GM23338 (cell line): Measurements from ENCODE around the gene RAP1A. TPM values are rescaled to one million over a fixed set of nuclear protein-coding genes. Genes with fewer than 3 reads are reported as not detected.

Source experiments
- CREB1 ChIP-seq: fragments of 250-450 bp; sonication (Bioruptor Pico); IDR thresholded peaks from 2 replicates; pipeline ENCODE4 v1.5.0; 2020; ENCODE audit warnings: low read depth, mild to moderate bottlenecking, moderate library complexity
- EZH2 ChIP-seq: fragments of 200-600 bp; sonication (generic); IDR thresholded peaks from one replicate; pipeline ENCODE4 v1.8.0; 2017; ENCODE audit warnings: antibody characterized with exemption, mild to moderate bottlenecking, low read depth; ENCODE audit not compliant: unreplicated experiment
- JUNB ChIP-seq: IDR thresholded peaks from one replicate; pipeline ENCODE4 v1.6.1; 2016; ENCODE audit warnings: antibody characterized with exemption; ENCODE audit not compliant: unreplicated experiment
- NANOG ChIP-seq: IDR thresholded peaks from 2 replicates; pipeline ENCODE4 v1.6.1; 2016; ENCODE audit warnings: antibody characterized with exemption, borderline replicate concordance
- POLR2AphosphoS5 ChIP-seq: IDR thresholded peaks from 2 replicates; pipeline ENCODE4 v1.6.1; 2016; ENCODE audit warnings: antibody characterized with exemption, low read depth
- STAT1 ChIP-seq: IDR thresholded peaks from one replicate; pipeline ENCODE4 v1.6.1; 2016; ENCODE audit warnings: antibody characterized with exemption; ENCODE audit not compliant: unreplicated experiment
- ZNF114 ChIP-seq: fragments of 250-450 bp; sonication (Bioruptor Pico); IDR thresholded peaks from 2 replicates; pipeline ENCODE4 v1.5.0; 2020; ENCODE audit warnings: mild to moderate bottlenecking, moderate library complexity
- ZNF331 ChIP-seq: fragments of 250-450 bp; sonication (Bioruptor Pico); IDR thresholded peaks from 2 replicates; pipeline ENCODE4 v1.5.0; 2020; ENCODE audit warnings: low read depth, mild to moderate bottlenecking, moderate library complexity
- polyA plus RNA-seq: library from polyadenylated mRNA; unstranded; fragments of >200 nt; fragmentation: Nextera tagmentation; extraction: Ambion mirVana; gene quantifications from 2 replicates; pipeline ENCODE4 v1.2.1, GENCODE V29; 2016
- total RNA-seq: library from RNA; depleted of rRNA; stranded (reverse); fragments of >200 nt; shearing (Covaris generic); gene quantifications from 2 replicates; pipeline ENCODE4 v1.2.3, GENCODE V29; 2014
- TF ChIP-seq, protein P1 (sequence below): fragments of 250-450 bp; sonication (Bioruptor Pico); IDR thresholded peaks from 2 replicates; pipeline ENCODE4 v1.5.0; 2020; ENCODE audit warnings: mild to moderate bottlenecking, moderate library complexity
- TF ChIP-seq, protein P2 (sequence below), 2 experiments: fragments of 200-600 bp in 1 of 2; sonication (generic) in 1 of 2; conservative IDR thresholded peaks; 2 replicates each; pipeline versions ENCODE4 v1.5.1 to v1.6.1; 2016 to 2017; ENCODE audit warnings: antibody characterized with exemption in 2 of 2, low read depth in 2 of 2, mild to moderate bottlenecking in 2 of 2, moderate library complexity in 1 of 2
- TF ChIP-seq, protein P3 (sequence below): IDR thresholded peaks from 2 replicates; pipeline ENCODE4 v1.6.1; 2016; ENCODE audit warnings: antibody characterized with exemption

Gene RAP1A
- total and polyA plus RNA-seq, 2 experiments from 2014 or later, result 16.2 to 23.0 TPM

DNA sequence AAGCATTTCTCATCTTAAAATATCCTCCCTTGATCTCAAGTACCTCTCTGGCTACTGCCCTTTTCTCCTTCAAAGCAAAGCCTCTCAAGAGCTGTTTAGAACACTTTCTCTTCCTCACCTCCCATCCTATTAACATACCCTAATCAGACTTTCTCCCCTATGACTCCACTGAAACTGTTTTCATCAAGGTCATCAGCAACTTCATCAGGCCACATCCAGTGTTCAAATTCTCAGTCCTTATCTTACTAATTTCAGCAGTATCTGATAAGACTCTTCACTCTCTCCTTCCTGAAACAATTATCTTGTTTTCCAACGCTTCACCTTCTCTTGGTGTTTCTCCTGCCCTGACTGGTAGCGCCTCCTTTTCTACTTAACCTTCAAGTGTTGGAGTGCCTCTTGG lies 1.5 kb upstream of the RAP1A start (continued):
- TF ChIP-seq, protein P1, sequence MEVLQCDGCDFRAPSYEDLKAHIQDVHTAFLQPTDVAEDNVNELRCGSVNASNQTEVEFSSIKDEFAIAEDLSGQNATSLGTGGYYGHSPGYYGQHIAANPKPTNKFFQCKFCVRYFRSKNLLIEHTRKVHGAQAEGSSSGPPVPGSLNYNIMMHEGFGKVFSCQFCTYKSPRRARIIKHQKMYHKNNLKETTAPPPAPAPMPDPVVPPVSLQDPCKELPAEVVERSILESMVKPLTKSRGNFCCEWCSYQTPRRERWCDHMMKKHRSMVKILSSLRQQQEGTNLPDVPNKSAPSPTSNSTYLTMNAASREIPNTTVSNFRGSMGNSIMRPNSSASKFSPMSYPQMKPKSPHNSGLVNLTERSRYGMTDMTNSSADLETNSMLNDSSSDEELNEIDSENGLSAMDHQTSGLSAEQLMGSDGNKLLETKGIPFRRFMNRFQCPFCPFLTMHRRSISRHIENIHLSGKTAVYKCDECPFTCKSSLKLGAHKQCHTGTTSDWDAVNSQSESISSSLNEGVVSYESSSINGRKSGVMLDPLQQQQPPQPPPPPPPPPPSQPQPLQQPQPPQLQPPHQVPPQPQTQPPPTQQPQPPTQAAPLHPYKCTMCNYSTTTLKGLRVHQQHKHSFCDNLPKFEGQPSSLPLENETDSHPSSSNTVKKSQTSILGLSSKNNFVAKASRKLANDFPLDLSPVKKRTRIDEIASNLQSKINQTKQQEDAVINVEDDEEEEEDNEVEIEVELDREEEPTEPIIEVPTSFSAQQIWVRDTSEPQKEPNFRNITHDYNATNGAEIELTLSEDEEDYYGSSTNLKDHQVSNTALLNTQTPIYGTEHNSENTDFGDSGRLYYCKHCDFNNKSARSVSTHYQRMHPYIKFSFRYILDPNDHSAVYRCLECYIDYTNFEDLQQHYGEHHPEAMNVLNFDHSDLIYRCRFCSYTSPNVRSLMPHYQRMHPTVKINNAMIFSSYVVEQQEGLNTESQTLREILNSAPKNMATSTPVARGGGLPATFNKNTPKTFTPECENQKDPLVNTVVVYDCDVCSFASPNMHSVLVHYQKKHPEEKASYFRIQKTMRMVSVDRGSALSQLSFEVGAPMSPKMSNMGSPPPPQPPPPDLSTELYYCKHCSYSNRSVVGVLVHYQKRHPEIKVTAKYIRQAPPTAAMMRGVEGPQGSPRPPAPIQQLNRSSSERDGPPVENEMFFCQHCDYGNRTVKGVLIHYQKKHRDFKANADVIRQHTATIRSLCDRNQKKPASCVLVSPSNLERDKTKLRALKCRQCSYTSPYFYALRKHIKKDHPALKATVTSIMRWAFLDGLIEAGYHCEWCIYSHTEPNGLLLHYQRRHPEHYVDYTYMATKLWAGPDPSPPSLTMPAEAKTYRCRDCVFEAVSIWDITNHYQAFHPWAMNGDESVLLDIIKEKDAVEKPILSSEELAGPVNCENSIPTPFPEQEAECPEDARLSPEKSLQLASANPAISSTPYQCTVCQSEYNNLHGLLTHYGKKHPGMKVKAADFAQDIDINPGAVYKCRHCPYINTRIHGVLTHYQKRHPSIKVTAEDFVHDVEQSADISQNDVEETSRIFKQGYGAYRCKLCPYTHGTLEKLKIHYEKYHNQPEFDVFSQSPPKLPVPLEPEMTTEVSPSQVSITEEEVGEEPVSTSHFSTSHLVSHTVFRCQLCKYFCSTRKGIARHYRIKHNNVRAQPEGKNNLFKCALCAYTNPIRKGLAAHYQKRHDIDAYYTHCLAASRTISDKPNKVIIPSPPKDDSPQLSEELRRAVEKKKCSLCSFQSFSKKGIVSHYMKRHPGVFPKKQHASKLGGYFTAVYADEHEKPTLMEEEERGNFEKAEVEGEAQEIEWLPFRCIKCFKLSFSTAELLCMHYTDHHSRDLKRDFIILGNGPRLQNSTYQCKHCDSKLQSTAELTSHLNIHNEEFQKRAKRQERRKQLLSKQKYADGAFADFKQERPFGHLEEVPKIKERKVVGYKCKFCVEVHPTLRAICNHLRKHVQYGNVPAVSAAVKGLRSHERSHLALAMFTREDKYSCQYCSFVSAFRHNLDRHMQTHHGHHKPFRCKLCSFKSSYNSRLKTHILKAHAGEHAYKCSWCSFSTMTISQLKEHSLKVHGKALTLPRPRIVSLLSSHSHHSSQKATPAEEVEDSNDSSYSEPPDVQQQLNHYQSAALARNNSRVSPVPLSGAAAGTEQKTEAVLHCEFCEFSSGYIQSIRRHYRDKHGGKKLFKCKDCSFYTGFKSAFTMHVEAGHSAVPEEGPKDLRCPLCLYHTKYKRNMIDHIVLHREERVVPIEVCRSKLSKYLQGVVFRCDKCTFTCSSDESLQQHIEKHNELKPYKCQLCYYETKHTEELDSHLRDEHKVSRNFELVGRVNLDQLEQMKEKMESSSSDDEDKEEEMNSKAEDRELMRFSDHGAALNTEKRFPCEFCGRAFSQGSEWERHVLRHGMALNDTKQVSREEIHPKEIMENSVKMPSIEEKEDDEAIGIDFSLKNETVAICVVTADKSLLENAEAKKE, result no peak
- no peak for TF ChIP-seq ZNF331 (CRISPR knock-in tag)
- no peak for TF ChIP-seq EZH2
- TF ChIP-seq JUNB, result no peak
- no peak for TF ChIP-seq POLR2AphosphoS5
- TF ChIP-seq NANOG, result no peak
- no peak for TF ChIP-seq ZNF114 (CRISPR knock-in tag)
- no peak for TF ChIP-seq CREB1 (CRISPR knock-in tag)
- TF ChIP-seq, protein P2, sequence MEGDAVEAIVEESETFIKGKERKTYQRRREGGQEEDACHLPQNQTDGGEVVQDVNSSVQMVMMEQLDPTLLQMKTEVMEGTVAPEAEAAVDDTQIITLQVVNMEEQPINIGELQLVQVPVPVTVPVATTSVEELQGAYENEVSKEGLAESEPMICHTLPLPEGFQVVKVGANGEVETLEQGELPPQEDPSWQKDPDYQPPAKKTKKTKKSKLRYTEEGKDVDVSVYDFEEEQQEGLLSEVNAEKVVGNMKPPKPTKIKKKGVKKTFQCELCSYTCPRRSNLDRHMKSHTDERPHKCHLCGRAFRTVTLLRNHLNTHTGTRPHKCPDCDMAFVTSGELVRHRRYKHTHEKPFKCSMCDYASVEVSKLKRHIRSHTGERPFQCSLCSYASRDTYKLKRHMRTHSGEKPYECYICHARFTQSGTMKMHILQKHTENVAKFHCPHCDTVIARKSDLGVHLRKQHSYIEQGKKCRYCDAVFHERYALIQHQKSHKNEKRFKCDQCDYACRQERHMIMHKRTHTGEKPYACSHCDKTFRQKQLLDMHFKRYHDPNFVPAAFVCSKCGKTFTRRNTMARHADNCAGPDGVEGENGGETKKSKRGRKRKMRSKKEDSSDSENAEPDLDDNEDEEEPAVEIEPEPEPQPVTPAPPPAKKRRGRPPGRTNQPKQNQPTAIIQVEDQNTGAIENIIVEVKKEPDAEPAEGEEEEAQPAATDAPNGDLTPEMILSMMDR (conservative IDR thresholded peaks at IDR 0.05; ENCODE audit: low read depth in 2 of 2), result no peak
- no peak for TF ChIP-seq STAT1
- TF ChIP-seq, protein P3, sequence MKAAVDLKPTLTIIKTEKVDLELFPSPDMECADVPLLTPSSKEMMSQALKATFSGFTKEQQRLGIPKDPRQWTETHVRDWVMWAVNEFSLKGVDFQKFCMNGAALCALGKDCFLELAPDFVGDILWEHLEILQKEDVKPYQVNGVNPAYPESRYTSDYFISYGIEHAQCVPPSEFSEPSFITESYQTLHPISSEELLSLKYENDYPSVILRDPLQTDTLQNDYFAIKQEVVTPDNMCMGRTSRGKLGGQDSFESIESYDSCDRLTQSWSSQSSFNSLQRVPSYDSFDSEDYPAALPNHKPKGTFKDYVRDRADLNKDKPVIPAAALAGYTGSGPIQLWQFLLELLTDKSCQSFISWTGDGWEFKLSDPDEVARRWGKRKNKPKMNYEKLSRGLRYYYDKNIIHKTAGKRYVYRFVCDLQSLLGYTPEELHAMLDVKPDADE, result no peak
